A549 treated with GW870086 at 1 μM for 4 hours (cell line): Measurements from ENCODE around the gene SH3BGRL3. TPM values are rescaled to one million over a fixed set of nuclear protein-coding genes. Genes with fewer than 3 reads are reported as not detected.

Experiments used
- total RNA-seq: library from RNA; stranded (reverse); fragments of 200-300 nt; extraction: Qiagen RNA extraction; gene quantifications from 5 replicates; pipeline ENCODE4 v1.2.3, GENCODE V29; 2022; ENCODE audit warnings: low read depth

Gene SH3BGRL3
- total RNA-seq: 111 to 165 TPM (median 137 TPM) in 5 replicates

DNA sequence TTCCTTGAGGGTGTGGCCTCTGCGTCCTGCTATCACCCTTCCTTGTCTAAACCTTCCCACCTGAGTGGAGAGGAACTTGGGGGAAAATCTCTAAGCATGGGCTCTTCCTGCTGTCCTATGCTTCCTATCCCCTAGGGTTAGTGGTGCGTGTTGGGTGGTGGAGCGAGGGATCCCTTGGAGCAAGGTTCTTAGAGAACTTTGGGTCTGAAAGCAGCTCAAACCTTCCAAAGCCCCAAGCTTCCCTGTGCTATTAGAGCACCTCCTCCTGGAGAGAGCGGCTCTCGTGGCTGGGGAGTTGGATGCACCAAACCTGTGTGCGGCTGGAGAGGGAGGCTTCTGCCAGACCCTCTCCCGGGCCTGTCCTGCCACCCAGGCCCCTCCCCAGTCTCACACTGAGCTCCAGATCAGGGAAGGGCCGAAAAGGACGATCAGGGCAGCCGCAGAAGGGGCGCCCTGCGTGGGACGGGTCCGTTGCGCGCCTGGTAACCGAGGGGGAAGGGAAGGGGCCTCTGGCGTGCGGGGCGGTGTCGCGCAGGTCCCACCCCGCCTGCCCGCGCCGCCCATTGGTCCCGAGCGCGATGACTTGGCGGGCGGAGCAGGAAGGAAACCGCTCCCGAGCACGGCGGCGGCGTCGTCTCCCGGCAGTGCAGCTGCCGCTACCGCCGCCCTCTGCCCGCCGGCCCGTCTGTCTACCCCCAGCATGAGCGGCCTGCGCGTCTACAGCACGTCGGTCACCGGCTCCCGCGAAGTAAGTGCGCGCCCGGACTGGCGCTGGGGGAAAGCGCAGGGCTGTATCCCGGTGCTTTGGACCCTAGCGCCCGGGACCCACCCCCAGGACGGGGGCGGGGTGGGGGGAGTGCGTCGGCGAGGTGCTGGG, at the start of gene SH3BGRL3:
Gene SH3BGRL3, plus strand, starts transcription at position 631 of the 877 bp plus-strand sequence. Its CDS starts 70 bp downstream, at position 701.

DNA sequence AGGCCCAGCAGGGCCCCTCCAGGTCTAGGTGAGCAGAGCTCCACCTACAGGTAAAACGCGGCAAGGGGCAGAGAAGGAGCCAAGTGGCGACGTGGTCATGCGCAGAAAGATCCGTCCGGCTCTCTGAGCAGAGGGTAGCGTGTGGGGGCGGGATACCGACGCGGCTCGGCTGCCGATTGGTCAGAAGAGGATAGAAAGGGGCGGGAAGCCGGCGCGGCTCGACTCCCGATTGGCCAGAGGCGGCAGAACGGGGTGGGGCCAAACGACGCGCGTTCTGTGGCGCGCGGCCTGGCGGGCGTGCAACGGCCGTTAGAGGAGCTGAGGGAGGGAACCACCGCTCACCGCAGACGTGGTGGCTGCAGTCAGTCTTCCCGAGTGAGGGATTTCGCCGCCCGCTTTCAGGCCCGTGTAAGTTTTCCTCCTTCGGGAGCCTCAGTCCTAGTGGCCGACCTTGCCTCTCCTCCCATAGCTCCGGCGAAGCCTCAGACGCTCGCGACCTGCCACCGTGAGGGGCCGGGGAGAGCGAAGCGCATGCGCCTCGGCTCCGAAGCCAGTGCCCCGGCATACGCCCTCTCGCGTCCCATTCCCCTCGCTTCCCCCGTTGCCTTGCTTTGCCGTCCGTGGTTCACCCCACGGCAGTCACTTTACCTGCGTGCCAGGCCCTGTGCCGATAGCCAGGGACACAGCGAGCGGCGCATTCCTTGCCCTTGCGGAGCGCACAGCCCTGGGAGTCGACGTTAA, 45.8 kb upstream of the SH3BGRL3 start, which contains the start of gene CEP85:
Gene CEP85, plus strand, starts transcription at position 298 of the 741 bp plus-strand sequence. CDS start 5,584 bp downstream, outside the sequence.

DNA sequence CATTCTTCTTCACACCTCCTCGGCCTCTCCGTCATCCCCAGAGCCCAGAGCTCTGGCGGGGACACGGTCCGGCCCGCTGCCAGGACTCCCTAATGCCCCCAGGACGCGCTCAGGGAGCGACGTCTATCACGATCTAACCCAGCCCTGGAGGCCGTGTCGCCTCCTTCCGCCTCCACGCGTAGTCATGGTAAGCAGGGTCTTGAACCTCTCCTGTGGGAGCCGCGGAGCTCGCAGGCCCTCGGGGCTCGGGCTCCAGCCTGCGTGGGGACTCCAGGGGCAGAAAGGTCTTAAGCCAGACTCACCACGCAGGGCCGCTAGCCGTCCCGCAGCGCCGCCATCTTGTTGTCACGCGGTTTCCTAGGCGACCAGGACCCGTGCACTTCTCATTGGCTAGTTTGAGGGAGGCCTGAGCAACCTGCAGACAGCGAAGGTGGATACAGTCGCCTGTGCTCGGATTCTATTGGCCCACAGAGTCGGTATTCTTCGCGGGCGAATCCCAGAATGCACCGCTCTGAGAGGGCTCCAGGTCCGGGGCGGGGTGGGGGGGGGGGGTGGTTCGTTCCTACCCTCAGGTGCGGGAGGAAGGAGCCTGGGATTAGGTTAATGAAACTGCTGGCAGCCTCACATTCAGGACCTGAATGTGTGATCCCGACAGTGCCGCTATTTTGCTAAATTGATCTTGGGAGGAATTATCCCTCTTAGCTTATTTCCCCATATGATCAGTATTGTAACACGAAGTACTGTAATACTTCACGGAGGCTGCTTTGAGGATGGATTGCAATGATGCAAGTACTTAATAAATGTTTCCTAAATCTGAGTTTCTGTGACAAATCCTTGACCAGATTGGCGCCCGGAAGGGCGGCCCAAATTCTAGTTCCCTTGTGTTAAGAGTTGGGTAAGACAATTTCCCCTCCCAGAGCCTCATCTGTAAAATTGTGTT, 26.7 kb downstream of the SH3BGRL3 start, which contains the start of gene UBXN11:
Gene UBXN11, minus strand, starts transcription at position 347 of the 940 bp plus-strand sequence. CDS start 3,753 bp downstream, outside the sequence.

DNA sequence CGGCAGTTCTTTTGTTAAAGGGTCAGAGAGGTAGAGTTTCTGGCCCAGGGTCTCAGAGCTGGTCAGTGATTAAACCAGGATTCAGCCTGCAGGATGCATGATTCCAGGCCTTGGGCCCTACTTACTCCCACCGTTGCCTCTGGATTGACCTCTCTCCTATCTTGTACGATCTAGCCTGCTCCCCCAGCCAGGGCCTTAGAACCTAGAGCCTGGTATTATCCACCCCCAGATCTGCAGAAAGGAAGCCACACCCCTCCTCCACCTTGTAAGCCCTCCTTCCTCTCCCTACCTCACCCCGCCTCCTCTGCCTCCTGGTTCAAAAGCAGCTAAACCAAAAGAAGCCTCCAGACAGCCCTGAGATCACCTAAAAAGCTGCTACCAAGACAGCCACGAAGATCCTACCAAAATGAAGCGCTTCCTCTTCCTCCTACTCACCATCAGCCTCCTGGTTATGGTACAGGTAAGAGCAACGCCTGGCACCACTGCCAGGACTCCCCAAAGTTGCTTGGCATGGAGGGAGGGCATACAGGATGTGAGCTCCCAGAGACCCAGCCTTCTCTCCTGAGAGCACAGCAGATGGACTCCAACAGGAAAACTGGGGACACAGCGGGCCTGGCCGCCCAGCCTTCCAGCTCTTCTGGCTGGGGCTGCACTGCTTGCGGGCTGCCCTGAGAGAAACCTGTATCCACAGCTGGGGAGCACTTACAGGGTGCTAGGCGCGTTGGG, 37.9 kb downstream of the SH3BGRL3 start, which contains the start of gene CD52:
Gene CD52, plus strand, starts transcription at position 347 of the 726 bp plus-strand sequence. Its CDS starts 60 bp downstream, at position 407.

Other genes starting within 250 kb of the SH3BGRL3 start
- gene SLC30A2, start 234.0 kb upstream of the SH3BGRL3 start, total RNA-seq: 0.19 to 0.40 TPM (median 0.31 TPM) in 5 replicates
- 0.70 to 1.5 TPM (median 1.2 TPM) in 5 replicates for gene TRIM63, start 212.5 kb upstream of the SH3BGRL3 start, total RNA-seq
- gene PDIK1L, start 168.3 kb upstream of the SH3BGRL3 start, total RNA-seq: 1.6 to 2.1 TPM (median 2.0 TPM) in 5 replicates
- 0.07 to 0.10 TPM (median 0.08 TPM) in 3 of 5 replicates, not detected in the others for gene FAM110D, start 121.0 kb upstream of the SH3BGRL3 start, total RNA-seq
- gene C1orf232, start 111.1 kb upstream of the SH3BGRL3 start, total RNA-seq: not detected in 5 replicates
- 54.0 to 67.0 TPM (median 63.2 TPM) in 5 replicates for gene ZNF593, start 110.2 kb upstream of the SH3BGRL3 start, total RNA-seq
- gene ZNF593OS, start 108.3 kb upstream of the SH3BGRL3 start, total RNA-seq: 0.26 to 0.31 TPM in 2 of 5 replicates, not detected in the others
- gene CNKSR1, start 102.6 kb upstream of the SH3BGRL3 start, total RNA-seq: 0.20 to 0.50 TPM (median 0.32 TPM) in 5 replicates
- gene CATSPER4, start 89.5 kb upstream of the SH3BGRL3 start, total RNA-seq: not detected in 5 replicates
- gene CEP85, start 45.9 kb upstream of the SH3BGRL3 start, total RNA-seq: 10.3 to 13.3 TPM (median 12.5 TPM) in 5 replicates
- gene UBXN11, start 26.6 kb downstream of the SH3BGRL3 start, total RNA-seq: 12.5 to 15.2 TPM (median 14.8 TPM) in 5 replicates
- not detected in 5 replicates for gene CD52, start 37.9 kb downstream of the SH3BGRL3 start, total RNA-seq
- 1.4 to 2.1 TPM (median 1.6 TPM) in 5 replicates for gene CRYBG2, start 74.0 kb downstream of the SH3BGRL3 start, total RNA-seq
- gene ZNF683, start 92.7 kb downstream of the SH3BGRL3 start, total RNA-seq: not detected in 5 replicates
- gene LIN28A, start 130.7 kb downstream of the SH3BGRL3 start, total RNA-seq: 0.03 TPM in 1 of 5 replicates, not detected in the others
- gene DHDDS, start 152.2 kb downstream of the SH3BGRL3 start, total RNA-seq: 19.3 to 27.5 TPM (median 22.8 TPM) in 5 replicates
- gene HMGN2, start 192.4 kb downstream of the SH3BGRL3 start, total RNA-seq: 328 to 408 TPM (median 339 TPM) in 5 replicates
- gene RPS6KA1, start 249.7 kb downstream of the SH3BGRL3 start, total RNA-seq: 15.6 to 18.2 TPM (median 17.3 TPM) in 5 replicates